ENCODE measurements around the gene AGAP1.

- TF ChIP-seq CTCF (IDR thresholded peaks at IDR 0.05) (peak; percentile 86 to 95 (median 92)), POLR2A (IDR thresholded peaks at IDR 0.05) (no peak)
These were observed 272.4 kb downstream of the AGAP1 start for GRCh38 chr2:235766278-235766677.
